HG02885 (cell line): ENCODE measurements around the gene TPPP.
"Not testable (repeated sequence)": the region's sequence is repeated elsewhere in the genome, so short reads cannot be mapped to it uniquely, and the experiment has no call there.

Source experiments
- ATAC-seq: cut with Tn5 transposase; IDR thresholded peaks from one replicate; pipeline ENCODE4 v1.9.1; 2021; ENCODE audit warnings: mild to moderate bottlenecking; ENCODE audit not compliant: unreplicated experiment, poor library complexity

The TPPP gene

GRCh38 chr5:693271-694041 lies at the start of gene TPPP:
Gene TPPP, minus strand, starts transcription at chr5:693352. Its CDS starts 15,292 bp downstream, at chr5:678060.
- peak; percentile 81 for ATAC-seq

GRCh38 chr5:742276-742675 lies 49.1 kb upstream of the TPPP start:
- not testable (repeated sequence) for ATAC-seq

- not testable (repeated sequence) for ATAC-seq
These were observed 41.0 kb upstream of the TPPP start for GRCh38 chr5:734145-734544.

- ATAC-seq: not testable (repeated sequence)
These were observed 39.8 kb upstream of the TPPP start for GRCh38 chr5:732754-733454.

- ATAC-seq: not testable (repeated sequence)
These were observed 36.1 kb upstream of the TPPP start for GRCh38 chr5:729225-729624.

GRCh38 chr5:727087-727486 lies 33.9 kb upstream of the TPPP start:
- not testable (repeated sequence) for ATAC-seq

- not testable (repeated sequence) for ATAC-seq
These were observed 30.7 kb upstream of the TPPP start for GRCh38 chr5:723865-724264.

GRCh38 chr5:723309-723708 lies 30.2 kb upstream of the TPPP start:
- ATAC-seq: not testable (repeated sequence)

GRCh38 chr5:719379-719778 lies 26.2 kb upstream of the TPPP start:
- ATAC-seq: not testable (repeated sequence)

GRCh38 chr5:717143-717542 lies 24.0 kb upstream of the TPPP start:
- no peak for ATAC-seq

- not testable (repeated sequence) for ATAC-seq
These were observed 23.6 kb upstream of the TPPP start for GRCh38 chr5:716740-717139.

- ATAC-seq: not testable (repeated sequence)
These were observed 22.5 kb upstream of the TPPP start for GRCh38 chr5:715636-716035.

- not testable (repeated sequence) for ATAC-seq
These were observed 21.3 kb upstream of the TPPP start for GRCh38 chr5:714215-715118.

- not testable (repeated sequence) for ATAC-seq
These were observed 20.5 kb upstream of the TPPP start for GRCh38 chr5:713686-714085.

GRCh38 chr5:708848-709517 lies 15.8 kb upstream of the TPPP start:
- not testable (repeated sequence) for ATAC-seq

- ATAC-seq: not testable (repeated sequence)
These were observed 15.2 kb upstream of the TPPP start for GRCh38 chr5:708374-708773.

GRCh38 chr5:706127-706526 lies 13.0 kb upstream of the TPPP start:
- ATAC-seq: not testable (repeated sequence)

- not testable (repeated sequence) for ATAC-seq
These were observed 3.9 kb upstream of the TPPP start for GRCh38 chr5:696753-697702.

- not testable (repeated sequence) for ATAC-seq
These were observed 3.0 kb upstream of the TPPP start for GRCh38 chr5:696191-696590.
